HG02759 (cell line): ENCODE data around the gene MYBPC3.

Experiments
- ATAC-seq: cut with Tn5 transposase; IDR thresholded peaks from one replicate; pipeline ENCODE4 v1.9.1; 2021; ENCODE audit warnings: mild to moderate bottlenecking, moderate library complexity; ENCODE audit not compliant: unreplicated experiment

MYBPC3 gene

GRCh38 chr11:47352556-47352955 lies at the start of gene MYBPC3:
Gene MYBPC3 (minus strand): TSS chr11:47352702. CDS start chr11:47352647, 55 bp downstream.
- no peak for ATAC-seq

GRCh38 chr11:47400768-47401279 lies 48.3 kb upstream of the MYBPC3 start:
- ATAC-seq = peak; percentile 71

GRCh38 chr11:47399860-47400767 lies 47.6 kb upstream of the MYBPC3 start:
- ATAC-seq = peak; percentile 63

GRCh38 chr11:47398551-47398950 lies 46.0 kb upstream of the MYBPC3 start:
- no peak for ATAC-seq

- ATAC-seq = no peak
These were observed 45.5 kb upstream of the MYBPC3 start for GRCh38 chr11:47398011-47398410.

- ATAC-seq = no peak
These were observed 43.5 kb upstream of the MYBPC3 start for GRCh38 chr11:47396049-47396320.

GRCh38 chr11:47395223-47396048 lies 42.9 kb upstream of the MYBPC3 start:
- ATAC-seq = no peak

- peak; percentile 67 for ATAC-seq
These were observed 42.1 kb upstream of the MYBPC3 start for GRCh38 chr11:47394322-47395222.

- no peak for ATAC-seq
These were observed 41.5 kb upstream of the MYBPC3 start for GRCh38 chr11:47394050-47394321.

GRCh38 chr11:47393163-47394049 lies 40.9 kb upstream of the MYBPC3 start:
- no peak for ATAC-seq

GRCh38 chr11:47392546-47393162 lies 40.2 kb upstream of the MYBPC3 start:
- ATAC-seq = no peak

- no peak for ATAC-seq
These were observed 39.4 kb upstream of the MYBPC3 start for GRCh38 chr11:47391711-47392432.

- ATAC-seq = no peak
These were observed 38.6 kb upstream of the MYBPC3 start for GRCh38 chr11:47391077-47391583.

GRCh38 chr11:47390422-47390760 lies 37.9 kb upstream of the MYBPC3 start:
- ATAC-seq = no peak

- no peak for ATAC-seq
These were observed 37.3 kb upstream of the MYBPC3 start for GRCh38 chr11:47389577-47390421.

- no peak for ATAC-seq
These were observed 36.4 kb upstream of the MYBPC3 start for GRCh38 chr11:47388697-47389576.
